Measurements from ENCODE around the gene ARRB1.
"Not testable (repeated sequence)": the region's sequence is repeated elsewhere in the genome, so short reads cannot be mapped to it uniquely, and the experiment has no call there.

Gene ARRB1

DNA sequence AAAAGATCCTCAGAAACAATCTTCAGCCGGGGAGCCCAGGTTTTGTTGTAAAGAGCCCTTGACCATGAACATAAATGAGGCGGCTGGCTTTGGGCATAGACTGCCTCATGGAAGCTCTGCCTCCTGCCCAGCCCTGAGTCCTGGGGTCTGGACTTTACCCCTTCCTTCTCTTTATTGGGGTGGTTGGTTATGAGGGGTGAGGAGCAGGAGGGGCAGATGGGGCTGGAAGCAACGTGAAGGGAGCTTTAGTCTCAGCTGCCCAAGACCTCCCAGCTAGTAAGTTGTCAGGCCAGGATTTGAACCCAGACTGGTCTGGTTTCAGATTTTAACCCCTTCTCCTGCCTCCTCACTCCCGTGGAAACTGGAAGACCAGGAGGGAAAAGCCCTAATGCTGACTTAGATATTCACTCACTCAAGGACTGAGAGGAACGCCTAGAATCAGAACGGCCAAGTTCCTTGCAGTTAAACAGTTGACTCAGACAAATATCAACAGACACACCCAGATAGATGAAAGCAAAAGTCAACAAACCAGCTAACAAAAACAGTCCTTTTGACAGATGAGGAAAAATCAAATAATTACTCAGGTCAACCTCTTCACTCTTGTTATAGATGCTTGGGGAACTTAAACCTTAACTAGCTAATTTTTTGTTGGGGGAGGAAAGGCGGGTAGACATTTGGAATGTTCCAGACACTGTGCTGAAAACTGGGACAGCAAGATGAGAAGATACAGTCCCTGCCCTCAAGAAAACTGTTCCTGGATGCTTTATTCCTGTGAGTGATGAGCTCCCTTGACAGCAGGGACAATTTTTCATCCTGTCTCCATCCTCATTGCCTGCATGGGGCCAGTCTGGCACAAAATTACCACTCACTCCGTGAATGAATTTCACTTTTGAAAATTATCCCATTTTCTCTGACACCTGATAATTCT is 20.8 kb upstream of the ARRB1 start:
- Histone ChIP-seq H3K4me1 (ENCODE audit: low read length) (no peaks in the 10 kb centered on the region), H4K20me1 (ENCODE audit: insufficient read depth, low read length) (no peaks in the 10 kb centered on the region), H3F3A (ENCODE audit: insufficient read depth, low read length) (no peaks in the 10 kb centered on the region), H3K9me3 (replicated peaks; ENCODE audit: insufficient read depth, low read length) (no peaks in the 10 kb centered on the region), H3K36me3 (replicated peaks; ENCODE audit: insufficient read depth, low read length) (no peaks in the 10 kb centered on the region), H3K4me2 (ENCODE audit: low read depth, low read length) (no peak overlapping the region), H3K27ac (ENCODE audit: low read length) (no peak overlapping the region), H3K79me2 (ENCODE audit: low read length) (no peaks in the 10 kb centered on the region), H3K4me3 (ENCODE audit: low read length) (no peak overlapping the region), H3K9ac (ENCODE audit: low read length) (no peak overlapping the region), H3K27me3 (replicated peaks; ENCODE audit: insufficient read depth, low read length) (peaks cover 9% of the 10 kb centered on the region), H3K9me2 (replicated peaks; ENCODE audit: insufficient read depth, low read length) (no peaks in the 10 kb centered on the region), H2AFZ (ENCODE audit: low read length) (no peak overlapping the region)
- TF ChIP-seq, protein P1, sequence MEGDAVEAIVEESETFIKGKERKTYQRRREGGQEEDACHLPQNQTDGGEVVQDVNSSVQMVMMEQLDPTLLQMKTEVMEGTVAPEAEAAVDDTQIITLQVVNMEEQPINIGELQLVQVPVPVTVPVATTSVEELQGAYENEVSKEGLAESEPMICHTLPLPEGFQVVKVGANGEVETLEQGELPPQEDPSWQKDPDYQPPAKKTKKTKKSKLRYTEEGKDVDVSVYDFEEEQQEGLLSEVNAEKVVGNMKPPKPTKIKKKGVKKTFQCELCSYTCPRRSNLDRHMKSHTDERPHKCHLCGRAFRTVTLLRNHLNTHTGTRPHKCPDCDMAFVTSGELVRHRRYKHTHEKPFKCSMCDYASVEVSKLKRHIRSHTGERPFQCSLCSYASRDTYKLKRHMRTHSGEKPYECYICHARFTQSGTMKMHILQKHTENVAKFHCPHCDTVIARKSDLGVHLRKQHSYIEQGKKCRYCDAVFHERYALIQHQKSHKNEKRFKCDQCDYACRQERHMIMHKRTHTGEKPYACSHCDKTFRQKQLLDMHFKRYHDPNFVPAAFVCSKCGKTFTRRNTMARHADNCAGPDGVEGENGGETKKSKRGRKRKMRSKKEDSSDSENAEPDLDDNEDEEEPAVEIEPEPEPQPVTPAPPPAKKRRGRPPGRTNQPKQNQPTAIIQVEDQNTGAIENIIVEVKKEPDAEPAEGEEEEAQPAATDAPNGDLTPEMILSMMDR (IDR thresholded peaks at IDR 0.05; ENCODE audit: low read length), result no peak
- no peak for TF ChIP-seq EZH2 (optimal IDR thresholded peaks at IDR 0.05; ENCODE audit: low read depth, low read length)
- TF ChIP-seq EZH2phosphoT487 (IDR thresholded peaks at IDR 0.05; ENCODE audit: low read length), result no peak
- no peak for DNase-seq

DNA sequence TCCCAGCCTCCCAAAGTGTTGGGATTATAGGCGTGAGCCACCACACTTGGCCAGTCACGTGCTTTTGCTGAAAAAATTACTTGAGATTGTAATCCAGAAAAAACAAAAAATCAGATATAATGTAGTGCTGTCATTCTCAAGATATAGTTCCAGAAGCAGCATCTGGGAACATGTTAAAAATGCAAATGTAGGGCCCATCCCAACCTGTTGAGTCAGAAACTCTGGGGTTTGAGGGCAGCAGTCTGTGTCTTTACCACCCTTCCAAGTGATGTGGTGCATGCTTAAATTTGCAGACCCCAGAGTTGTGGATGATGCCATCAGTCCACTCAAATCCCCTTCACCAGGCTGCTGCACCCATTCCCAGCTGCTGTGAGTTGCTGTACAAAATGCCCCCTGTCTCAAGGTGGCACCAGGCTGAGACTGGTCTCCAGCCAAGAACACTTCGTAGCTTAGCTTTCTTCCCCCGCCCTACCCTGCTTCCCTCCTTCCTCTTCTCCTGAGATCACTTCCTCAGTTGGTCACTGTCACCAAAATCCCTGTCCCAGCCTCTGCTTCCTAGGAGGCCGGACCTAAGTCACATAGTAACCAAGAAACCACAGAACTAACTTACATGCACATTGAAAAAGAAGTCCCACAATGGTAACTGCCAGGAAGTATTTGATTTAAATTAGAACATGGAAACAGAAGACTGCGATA is 18.2 kb upstream of the ARRB1 start:
- H3K36me3 ChIP-seq (replicated peaks; ENCODE audit: insufficient read depth, low read length), result no peaks in the 10 kb centered on the region
- no peak overlapping the region for H3K9ac ChIP-seq (ENCODE audit: low read length)
- H3K4me1 ChIP-seq (ENCODE audit: low read length), result no peaks in the 10 kb centered on the region
- H3K79me2 ChIP-seq (ENCODE audit: low read length), result no peaks in the 10 kb centered on the region
- no peak overlapping the region for H3K27ac ChIP-seq (ENCODE audit: low read length)
- H3K9me3 ChIP-seq (replicated peaks; ENCODE audit: insufficient read depth, low read length), result no peaks in the 10 kb centered on the region
- no peak overlapping the region for H3K4me2 ChIP-seq (ENCODE audit: low read depth, low read length)
- H2AFZ ChIP-seq (ENCODE audit: low read length), result no peak overlapping the region
- H3K27me3 ChIP-seq (replicated peaks; ENCODE audit: insufficient read depth, low read length), result peaks cover 9% of the 10 kb centered on the region
- no peaks in the 10 kb centered on the region for H3F3A ChIP-seq (ENCODE audit: insufficient read depth, low read length)
- H3K4me3 ChIP-seq (ENCODE audit: low read length), result no peak overlapping the region
- TF ChIP-seq EZH2phosphoT487 (IDR thresholded peaks at IDR 0.05; ENCODE audit: low read length) (no peak), EZH2 (optimal IDR thresholded peaks at IDR 0.05; ENCODE audit: low read depth, low read length) (no peak)
- TF ChIP-seq, protein P1 (IDR thresholded peaks at IDR 0.05; ENCODE audit: low read length), result no peak
- no peak for DNase-seq
- no peaks in the 10 kb centered on the region for H4K20me1 ChIP-seq (ENCODE audit: insufficient read depth, low read length)
- H3K9me2 ChIP-seq (replicated peaks; ENCODE audit: insufficient read depth, low read length), result no peaks in the 10 kb centered on the region

DNA sequence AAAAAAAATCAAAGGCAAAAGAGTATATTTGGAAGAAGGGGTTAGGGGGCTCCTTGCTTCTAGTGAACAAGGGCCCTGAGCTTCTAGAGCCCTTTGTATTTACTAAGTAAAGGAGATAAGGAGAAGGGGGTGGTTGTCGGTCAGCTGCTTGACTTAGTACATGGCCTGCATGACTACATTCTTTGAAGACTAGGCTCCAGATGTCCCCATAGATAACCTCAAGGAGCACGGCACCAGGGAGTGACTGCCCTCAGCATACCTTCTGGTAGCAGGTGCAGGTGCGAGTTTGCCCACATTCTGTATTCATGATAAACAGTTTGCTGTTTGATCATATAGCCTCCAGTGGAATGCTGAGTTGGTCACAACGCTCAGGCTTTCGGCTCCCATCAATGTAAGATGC is 15.4 kb upstream of the ARRB1 start:
- H3K4me3 ChIP-seq (ENCODE audit: low read length); DNase-seq; H3K27me3 ChIP-seq (replicated peaks; ENCODE audit: insufficient read depth, low read length); H3K9me2 ChIP-seq (replicated peaks; ENCODE audit: insufficient read depth, low read length); H3K36me3 ChIP-seq (replicated peaks; ENCODE audit: insufficient read depth, low read length); H3F3A ChIP-seq (ENCODE audit: insufficient read depth, low read length); H3K9me3 ChIP-seq (replicated peaks; ENCODE audit: insufficient read depth, low read length); H3K4me2 ChIP-seq (ENCODE audit: low read depth, low read length); H4K20me1 ChIP-seq (ENCODE audit: insufficient read depth, low read length); H3K9ac ChIP-seq (ENCODE audit: low read length); H2AFZ ChIP-seq (ENCODE audit: low read length); H3K4me1 ChIP-seq (ENCODE audit: low read length); H3K79me2 ChIP-seq (ENCODE audit: low read length); H3K27ac ChIP-seq (ENCODE audit: low read length): not testable (repeated sequence)
